Loucy (cell line): Measurements from ENCODE around the gene EXOG.

Experiments used
- EZH2phosphoT487 ChIP-seq: fragments of 200-600 bp; IDR thresholded peaks from 2 replicates; pipeline ENCODE4 v1.6.1; 2018; ENCODE audit warnings: antibody characterized with exemption, mild to moderate bottlenecking, moderate library complexity, borderline replicate concordance
- TF ChIP-seq, protein P1 (sequence below): fragments of 200-600 bp; sonication (generic); conservative IDR thresholded peaks from 2 replicates; pipeline ENCODE4 v1.5.1; 2014; ENCODE audit warnings: mild to moderate bottlenecking, antibody characterized with exemption, low read length

DNA sequence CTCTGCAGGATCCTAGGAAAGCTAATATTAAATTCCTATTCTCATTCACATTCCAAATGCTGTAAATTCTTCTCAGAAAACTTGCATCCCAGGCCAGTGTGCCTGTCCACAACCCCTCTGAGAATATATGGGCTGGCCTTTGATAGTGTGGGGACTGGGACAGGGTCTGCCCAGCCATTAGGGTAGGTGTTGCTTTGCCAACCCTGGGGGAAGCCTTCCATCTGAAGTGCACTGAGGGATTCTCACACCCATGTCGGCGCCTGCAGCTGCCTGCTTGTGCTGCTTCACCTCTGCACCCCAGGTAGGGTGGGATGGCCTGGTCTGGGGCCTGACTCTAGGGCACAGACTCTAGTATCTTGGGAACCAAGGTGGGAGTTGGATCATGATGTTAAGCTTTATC lies 15.2 kb upstream of the EXOG start:
- TF ChIP-seq, protein P1, sequence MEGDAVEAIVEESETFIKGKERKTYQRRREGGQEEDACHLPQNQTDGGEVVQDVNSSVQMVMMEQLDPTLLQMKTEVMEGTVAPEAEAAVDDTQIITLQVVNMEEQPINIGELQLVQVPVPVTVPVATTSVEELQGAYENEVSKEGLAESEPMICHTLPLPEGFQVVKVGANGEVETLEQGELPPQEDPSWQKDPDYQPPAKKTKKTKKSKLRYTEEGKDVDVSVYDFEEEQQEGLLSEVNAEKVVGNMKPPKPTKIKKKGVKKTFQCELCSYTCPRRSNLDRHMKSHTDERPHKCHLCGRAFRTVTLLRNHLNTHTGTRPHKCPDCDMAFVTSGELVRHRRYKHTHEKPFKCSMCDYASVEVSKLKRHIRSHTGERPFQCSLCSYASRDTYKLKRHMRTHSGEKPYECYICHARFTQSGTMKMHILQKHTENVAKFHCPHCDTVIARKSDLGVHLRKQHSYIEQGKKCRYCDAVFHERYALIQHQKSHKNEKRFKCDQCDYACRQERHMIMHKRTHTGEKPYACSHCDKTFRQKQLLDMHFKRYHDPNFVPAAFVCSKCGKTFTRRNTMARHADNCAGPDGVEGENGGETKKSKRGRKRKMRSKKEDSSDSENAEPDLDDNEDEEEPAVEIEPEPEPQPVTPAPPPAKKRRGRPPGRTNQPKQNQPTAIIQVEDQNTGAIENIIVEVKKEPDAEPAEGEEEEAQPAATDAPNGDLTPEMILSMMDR, result no peak
- TF ChIP-seq EZH2phosphoT487, result no peak
